Keratinocyte (primary cell): ENCODE results near the gene CHMP3. TPM values are rescaled to one million over a fixed set of nuclear protein-coding genes. Genes with fewer than 3 reads are reported as not detected.

Experiments
- DNase-seq: peaks from one replicate; pipeline ENCODE4 v3.0.0-alpha.2; 2011; ENCODE audit warnings: low read depth, missing footprints, low spot score
- FAIRE-seq: peaks from 2 replicates; lab custom pipeline; 2011; peaks lifted over from hg19 to GRCh38; lab: Jason Lieb, UNC
- H2AFZ ChIP-seq: 2 replicates; pipeline ENCODE4 v1.6.0; 2012; ENCODE audit warnings: low read length, control low read depth, inconsistent platforms; ENCODE audit not compliant: control insufficient read depth
- H3K27ac ChIP-seq: 2 replicates; pipeline ENCODE4 v1.5.1; 2011; ENCODE audit warnings: low read length; ENCODE audit not compliant: control insufficient read depth, insufficient read depth
- H3K27me3 ChIP-seq: 3 replicates; pipeline ENCODE4 v1.6.0; 2011; ENCODE audit warnings: low read length; ENCODE audit not compliant: control insufficient read depth, insufficient read depth; ENCODE audit errors: extremely low read depth
- H3K36me3 ChIP-seq, 2 experiments: 2 replicates in 1 of 2; 3 replicates in 1 of 2; pipeline ENCODE4 v1.5.1; 2011; ENCODE audit warnings: low read length in 2 of 2, mild to moderate bottlenecking in 1 of 2; ENCODE audit not compliant: control insufficient read depth in 2 of 2, insufficient read depth in 2 of 2; ENCODE audit errors: extremely low read depth in 1 of 2
- H3K4me1 ChIP-seq: 3 replicates; pipeline ENCODE4 v1.5.1; 2011; ENCODE audit warnings: low read length; ENCODE audit not compliant: control insufficient read depth, insufficient read depth; ENCODE audit errors: extremely low read depth
- H3K4me2 ChIP-seq: 3 replicates; pipeline ENCODE4 v1.6.0; 2011; ENCODE audit warnings: low read depth, low read length; ENCODE audit not compliant: control insufficient read depth, insufficient read depth; ENCODE audit errors: extremely low read depth
- H3K4me3 ChIP-seq, 3 experiments: fragments of 200-600 bp in 1 of 3; sonication (generic) in 1 of 3; 2 replicates in 2 of 3; 3 replicates in 1 of 3; pipeline ENCODE4 v1.5.1; 2011 to 2016; ENCODE audit warnings: low read length in 3 of 3, mild to moderate bottlenecking in 3 of 3, control low read depth in 2 of 3, inconsistent platforms in 1 of 3, low read depth in 1 of 3, mixed read lengths in 1 of 3, mixed run types in 1 of 3, moderate library complexity in 1 of 3; ENCODE audit not compliant: control insufficient read depth in 2 of 3, insufficient read depth in 2 of 3; ENCODE audit errors: extremely low read depth in 1 of 3
- H3K79me2 ChIP-seq: 2 replicates; pipeline ENCODE4 v1.6.0; 2012; ENCODE audit warnings: low read length; ENCODE audit not compliant: control insufficient read depth, insufficient read depth
- H3K9ac ChIP-seq: 3 replicates; pipeline ENCODE4 v1.6.0; 2011; ENCODE audit warnings: low read length; ENCODE audit not compliant: control insufficient read depth, insufficient read depth; ENCODE audit errors: extremely low read depth
- H3K9me1 ChIP-seq: 3 replicates; pipeline ENCODE4 v1.6.0; 2011; ENCODE audit warnings: low read length; ENCODE audit not compliant: control insufficient read depth, insufficient read depth; ENCODE audit errors: extremely low read depth
- H3K9me3 ChIP-seq: 2 replicates; pipeline ENCODE4 v1.5.1; 2012; ENCODE audit warnings: low read depth, low read length; ENCODE audit not compliant: control insufficient read depth
- H4K20me1 ChIP-seq: 3 replicates; pipeline ENCODE4 v1.6.0; 2011; ENCODE audit warnings: low read length; ENCODE audit not compliant: control insufficient read depth, insufficient read depth; ENCODE audit errors: extremely low read depth
- CTCF ChIP-seq, 3 experiments: IDR thresholded peaks in 1 of 3; conservative IDR thresholded peaks in 1 of 3; optimal IDR thresholded peaks in 1 of 3; 2 replicates in 2 of 3; 3 replicates in 1 of 3; pipeline versions ENCODE3 to v1.5.1; 2011; ENCODE audit warnings: low read length in 3 of 3, mild to moderate bottlenecking in 3 of 3, moderate library complexity in 2 of 3, control low read depth in 1 of 3, inconsistent platforms in 1 of 3; ENCODE audit not compliant: insufficient read depth in 2 of 3; ENCODE audit errors: extremely low read depth in 1 of 3
- EZH2 ChIP-seq: IDR thresholded peaks from one replicate; pipeline ENCODE4 v1.6.1; 2012; ENCODE audit warnings: inconsistent platforms, mild to moderate bottlenecking, low read length, moderate library complexity
- dilution Hi-C: fragments of 300-500 bp; cut with MboI; formaldehyde crosslinking; loops from one replicate; pipeline ENCODE4 v1.7.0; 2020; ENCODE audit warnings: low sequenced_read_pairs; ENCODE audit not compliant: extremely low pct_ligation_motif_present
- polyA plus RNA-seq, 5 experiments: library from polyadenylated mRNA; depleted of rRNA in 3 of 5; stranded (reverse) in 3 of 5; stranded (forward) in 1 of 5; unstranded in 1 of 5; fragments of >200 nt; gene quantifications; 1 replicate in 1 of 5; 2 replicates in 3 of 5; 3 replicates in 1 of 5; pipeline versions ENCODE4 v1.2.1 to v1.2.3, GENCODE V29; 2011 to 2012; ENCODE audit warnings: missing spikeins in 2 of 5, low read depth in 1 of 5, low replicate concordance in 1 of 5

The CHMP3 gene
- polyA plus RNA-seq, 1 donor (not counting 4 experiments of a cell fraction or from before 2014, with no cell fraction given) = 162 TPM

GRCh38 chr2:86557836-86558235 is 5.4 kb downstream of the CHMP3 start:
- H3K4me2 ChIP-seq = no peak overlapping the region
- FAIRE-seq (no peak), DNase-seq (no peak)
- H3K27ac ChIP-seq = no peak overlapping the region
- no peak overlapping the region for H3K9ac ChIP-seq
- peaks cover 84% of the 10 kb centered on the region for H3K79me2 ChIP-seq
- H3K4me1 ChIP-seq = peaks cover 11% of the 10 kb centered on the region
- no peaks in the 10 kb centered on the region for H4K20me1 ChIP-seq
- no peaks in the 10 kb centered on the region for H3K27me3 ChIP-seq
- H2AFZ ChIP-seq = no peak overlapping the region
- peaks cover 0 to 5% of the 10 kb centered on the region in 2 experiments for H3K36me3 ChIP-seq
- H3K4me3 ChIP-seq = no peak overlapping the region
- H3K9me1 ChIP-seq = peaks cover 3% of the 10 kb centered on the region
- TF ChIP-seq CTCF (optimal IDR thresholded peaks at IDR 0.05 in 1 of 3, IDR thresholded peaks at IDR 0.05 in 1 of 3, conservative IDR thresholded peaks at IDR 0.05 in 1 of 3; ENCODE audit: extremely low read depth in 1 of 3, insufficient read depth in 2 of 3, low read length in 3 of 3) (no peak), EZH2 (no peak)
- no peaks in the 10 kb centered on the region for H3K9me3 ChIP-seq
- dilution Hi-C loops = no loop called here

- Histone ChIP-seq H3K4me2 (no peak overlapping the region), H3K79me2 (peaks cover 84% of the 10 kb centered on the region), H3K9ac (no peak overlapping the region), H3K4me1 (peaks cover 7% of the 10 kb centered on the region), H3K27me3 (no peaks in the 10 kb centered on the region), H3K27ac (no peak overlapping the region), H2AFZ (no peak overlapping the region), H4K20me1 (no peaks in the 10 kb centered on the region), H3K9me3 (no peaks in the 10 kb centered on the region), H3K4me3 (no peak overlapping the region), H3K9me1 (peaks cover 3% of the 10 kb centered on the region), H3K36me3 (peaks cover 0 to 5% of the 10 kb centered on the region in 2 experiments)
- TF ChIP-seq EZH2 (no peak), CTCF (optimal IDR thresholded peaks at IDR 0.05 in 1 of 3, IDR thresholded peaks at IDR 0.05 in 1 of 3, conservative IDR thresholded peaks at IDR 0.05 in 1 of 3; ENCODE audit: extremely low read depth in 1 of 3, insufficient read depth in 2 of 3, low read length in 3 of 3) (no peak)
- no peak for DNase-seq
- dilution Hi-C loops = no loop called here
- no peak for FAIRE-seq
These were observed 6.7 kb downstream of the CHMP3 start for GRCh38 chr2:86556508-86556907.
